Endodermal cell (in vitro differentiated cells): ENCODE measurements around the gene ERBIN. TPM values are rescaled to one million over a fixed set of nuclear protein-coding genes. Genes with fewer than 3 reads are reported as not detected.

Experiments used
- DNase-seq: peaks from one replicate; pipeline ENCODE4 v3.0.0-alpha.2; 2017
- H3K27ac ChIP-seq: 2 replicates; pipeline ENCODE4 v1.5.1; 2013; ENCODE audit warnings: mild to moderate bottlenecking, low read depth, low read length, moderate library complexity
- H3K27me3 ChIP-seq: 2 replicates; pipeline ENCODE4 v1.6.1; 2013; ENCODE audit warnings: mild to moderate bottlenecking, low read length, moderate library complexity; ENCODE audit not compliant: insufficient read depth, control insufficient read depth, poor library complexity, severe bottlenecking
- H3K36me3 ChIP-seq: 2 replicates; pipeline ENCODE4 v1.7.0; 2013; ENCODE audit warnings: mild to moderate bottlenecking, low read length, moderate library complexity; ENCODE audit not compliant: control insufficient read depth, insufficient read depth
- H3K4me1 ChIP-seq: one replicate; pipeline ENCODE4 v1.7.0; 2013; ENCODE audit warnings: low read length; ENCODE audit not compliant: control insufficient read depth, insufficient read depth
- H3K4me3 ChIP-seq: 2 replicates; pipeline ENCODE4 v1.5.1; 2013; ENCODE audit warnings: mild to moderate bottlenecking, low read length, moderate library complexity
- H3K9ac ChIP-seq: 2 replicates; pipeline ENCODE4 v1.6.1; 2013; ENCODE audit warnings: mild to moderate bottlenecking, low read length, moderate library complexity; ENCODE audit not compliant: poor library complexity, severe bottlenecking; ENCODE audit errors: extremely low read depth
- H3K9me3 ChIP-seq: 2 replicates; pipeline ENCODE4 v1.6.1; 2013; ENCODE audit warnings: mild to moderate bottlenecking, low read length, moderate library complexity; ENCODE audit not compliant: control insufficient read depth
- H3K27ac Mint-ChIP-seq: 2 replicates; pipeline ENCODE4 v1.8.0; 2020; ENCODE audit warnings: mixed read lengths
- H3K27me3 Mint-ChIP-seq: 2 replicates; pipeline ENCODE4 v1.8.0; 2021; ENCODE audit warnings: mild to moderate bottlenecking, mixed read lengths; ENCODE audit not compliant: insufficient read depth
- H3K36me3 Mint-ChIP-seq: 2 replicates; pipeline ENCODE4 v1.8.0; 2020; ENCODE audit warnings: low read depth, mixed read lengths
- H3K4me1 Mint-ChIP-seq: 2 replicates; pipeline ENCODE4 v1.8.0; 2020; ENCODE audit warnings: mixed read lengths
- H3K4me3 Mint-ChIP-seq: 2 replicates; pipeline ENCODE4 v1.8.0; 2020; ENCODE audit warnings: mild to moderate bottlenecking, moderate library complexity, mixed read lengths
- H3K9me3 Mint-ChIP-seq: 2 replicates; pipeline ENCODE4 v1.8.0; 2020; ENCODE audit warnings: mild to moderate bottlenecking, mixed read lengths
- CTCF ChIP-seq: fragments of 200-600 bp; sonication (generic); conservative IDR thresholded peaks from 2 replicates; pipeline ENCODE4 v1.5.0; 2021; ENCODE audit warnings: antibody characterized with exemption, mild to moderate bottlenecking
- WGBS, 2 experiments: methylation state at CpG; one replicate each; pipeline versions ENCODE4 v1.1.5 to v1.1.7; 2013; ENCODE audit warnings: missing lambda C conversion rate in 2 of 2, mixed read lengths in 1 of 2; ENCODE audit not compliant: insufficient coverage in 1 of 2, insufficient read length in 1 of 2; 5-methylcytosine and 5-hydroxymethylcytosine counted together
- total RNA-seq, 2 donors: library from RNA; stranded (reverse); fragmentation: NEBNext Ultra II Directional in 1 of 2; extraction: Animal tissue kit (Norgen Biotek cat#: 25700) in 1 of 2; gene quantifications; 2 replicates in 1 of 2; 3 replicates in 1 of 2; pipeline ENCODE4 v1.2.1, GENCODE V29; 2021

ERBIN gene
- total RNA-seq, 2 donors from 2014 or later = 51.8 to 54.4 TPM

GRCh38 chr5:65924366-65925043 is 1.9 kb upstream of the ERBIN start:
- H3K9me3 Mint-ChIP-seq = no peaks in the 10 kb centered on the region
- no peak for DNase-seq
- Histone ChIP-seq H3K9me3 (no peaks in the 10 kb centered on the region), H3K27me3 (peaks cover 12% of the 10 kb centered on the region), H3K4me3 (peak overlapping the region; percentile 86), H3K4me1 (no peaks in the 10 kb centered on the region), H3K36me3 (no peaks in the 10 kb centered on the region), H3K27ac (peak overlapping the region; percentile 99), H3K9ac (peak overlapping the region; percentile 91)
- TF ChIP-seq CTCF = no peak
- peak overlapping the region; percentile 97 for H3K4me3 Mint-ChIP-seq
- 11% methylated on average over 16 to 19 of the region's 19 CpGs for WGBS, 2 experiments
- peaks cover 19% of the 10 kb centered on the region for H3K4me1 Mint-ChIP-seq
- H3K36me3 Mint-ChIP-seq = no peaks in the 10 kb centered on the region
- H3K27me3 Mint-ChIP-seq = peaks cover 20% of the 10 kb centered on the region
- H3K27ac Mint-ChIP-seq = peak overlapping the region; percentile 95

- Mint-ChIP-seq H3K4me1 (peaks cover 21% of the 10 kb centered on the region), H3K9me3 (no peaks in the 10 kb centered on the region), H3K27me3 (peaks cover 20% of the 10 kb centered on the region), H3K36me3 (peaks cover 4% of the 10 kb centered on the region), H3K4me3 (peak overlapping the region; percentile 97), H3K27ac (peak overlapping the region; percentile 95)
- Histone ChIP-seq H3K9ac (peak overlapping the region; percentile 91), H3K9me3 (no peaks in the 10 kb centered on the region), H3K36me3 (peaks cover 6% of the 10 kb centered on the region), H3K4me1 (no peaks in the 10 kb centered on the region), H3K27ac (peak overlapping the region; percentile 99), H3K4me3 (peak overlapping the region; percentile 86), H3K27me3 (peaks cover 12% of the 10 kb centered on the region)
- DNase-seq = peak; percentile 87
- 0% methylated on average over 8 to 46 of the region's 46 CpGs for WGBS, 2 experiments
- TF ChIP-seq CTCF = no peak
These were observed 1.3 kb upstream of the ERBIN start for GRCh38 chr5:65925044-65925600.

DNA sequence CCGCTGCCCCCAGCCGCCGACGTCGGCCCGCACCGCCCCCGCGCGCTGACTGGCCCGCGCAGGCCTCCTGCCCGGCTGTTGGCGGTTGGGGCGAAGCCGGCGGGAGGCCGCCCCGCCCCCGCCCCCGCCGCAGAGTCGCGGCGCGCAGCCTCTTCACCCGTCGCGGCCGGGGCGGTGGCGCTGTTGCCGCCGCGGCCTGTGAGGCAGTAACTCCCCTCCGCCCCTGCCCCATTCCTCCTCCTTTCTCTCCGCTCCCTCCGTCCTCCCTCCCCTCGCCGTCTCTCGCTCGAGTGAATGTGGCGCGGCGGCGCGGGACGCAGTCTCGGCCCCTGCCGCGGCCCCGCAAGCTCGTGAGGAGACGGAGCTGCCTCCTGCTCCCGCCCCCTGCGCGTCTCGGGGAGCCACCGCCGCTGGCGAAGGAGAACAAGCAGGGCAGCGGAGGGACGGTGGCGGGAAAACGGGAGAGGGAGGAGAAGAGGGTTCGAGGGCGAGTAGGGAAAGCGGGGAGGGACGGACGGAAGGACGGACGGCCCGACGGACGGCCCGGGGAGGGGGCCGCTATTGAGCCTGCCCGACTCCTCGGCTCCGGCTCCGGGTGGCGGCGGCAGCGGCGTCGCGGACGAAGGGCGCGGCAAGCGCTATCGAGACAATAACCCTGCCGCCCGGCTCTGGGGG is 637 bp upstream of the ERBIN start:
- 0 to 1% methylated on average over 24 to 94 of the region's 94 CpGs for WGBS, 2 experiments
- H3K36me3 Mint-ChIP-seq = peaks cover 10% of the 10 kb centered on the region
- peak overlapping the region; percentile 91 for H3K4me3 ChIP-seq
- peak overlapping the region; percentile 97 for H3K4me3 Mint-ChIP-seq
- no peaks in the 10 kb centered on the region for H3K4me1 ChIP-seq
- peaks cover 20% of the 10 kb centered on the region for H3K27me3 Mint-ChIP-seq
- no peaks in the 10 kb centered on the region for H3K9me3 Mint-ChIP-seq
- DNase-seq = peak; percentile 93
- peak; percentile 64 for TF ChIP-seq CTCF
- peak overlapping the region; percentile 93 for H3K9ac ChIP-seq
- H3K4me1 Mint-ChIP-seq = peaks cover 28% of the 10 kb centered on the region
- peaks cover 7% of the 10 kb centered on the region for H3K36me3 ChIP-seq
- peaks cover 12% of the 10 kb centered on the region for H3K27me3 ChIP-seq
- H3K9me3 ChIP-seq = no peaks in the 10 kb centered on the region
- peak overlapping the region; percentile 99 for H3K27ac ChIP-seq
- peak overlapping the region; percentile 96 for H3K27ac Mint-ChIP-seq
